NCI-H1092 treated with DMSO at 0.1 percent for 48 hours (cell line): ENCODE measurements around the gene AGPS.

Experiments used
- DNase-seq: peaks from one replicate; lab custom pipeline; 2025; lab: John Stamatoyannopoulos, UW

Gene AGPS

DNA sequence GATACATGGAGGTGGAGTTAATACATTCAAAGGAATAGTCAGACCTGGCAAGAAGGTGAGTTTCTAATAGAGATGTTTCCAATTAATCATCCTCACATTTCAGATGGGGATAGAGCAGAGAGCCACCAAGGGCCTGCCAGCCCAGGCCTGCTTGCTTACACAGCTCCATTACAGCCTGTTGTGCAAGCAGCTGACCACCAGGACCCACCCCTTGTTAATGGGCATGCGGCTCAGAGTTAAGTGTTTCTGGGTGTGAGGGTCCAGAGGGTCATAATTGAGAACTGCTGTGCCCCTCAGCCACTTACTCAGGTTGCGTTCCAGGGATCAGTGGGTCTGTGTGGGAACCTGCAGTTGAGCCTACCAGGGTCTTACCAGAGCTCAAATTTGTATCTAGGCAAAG lies 199.8 kb downstream of the AGPS start:
- DNase-seq, result no peak

DNA sequence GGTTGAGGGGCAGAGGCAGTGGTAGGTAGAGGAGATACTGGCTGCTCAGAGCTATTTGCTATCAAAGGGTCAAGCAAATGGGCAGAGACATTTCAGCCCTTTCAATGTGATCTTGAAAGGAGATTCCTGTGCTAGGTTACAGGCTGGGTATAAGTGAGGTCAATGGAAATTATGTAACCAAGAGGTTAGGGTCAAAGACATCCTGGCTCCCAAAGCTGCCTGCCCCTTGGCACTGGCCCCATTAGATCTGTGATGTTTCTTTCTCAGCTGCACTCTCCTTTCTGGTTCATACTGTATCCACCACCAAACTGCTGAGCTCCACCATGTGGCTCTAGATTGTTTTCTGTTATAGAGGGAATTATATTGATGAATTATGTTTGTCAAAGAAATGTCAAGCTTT lies 200.4 kb downstream of the AGPS start:
- no peak for DNase-seq

DNA sequence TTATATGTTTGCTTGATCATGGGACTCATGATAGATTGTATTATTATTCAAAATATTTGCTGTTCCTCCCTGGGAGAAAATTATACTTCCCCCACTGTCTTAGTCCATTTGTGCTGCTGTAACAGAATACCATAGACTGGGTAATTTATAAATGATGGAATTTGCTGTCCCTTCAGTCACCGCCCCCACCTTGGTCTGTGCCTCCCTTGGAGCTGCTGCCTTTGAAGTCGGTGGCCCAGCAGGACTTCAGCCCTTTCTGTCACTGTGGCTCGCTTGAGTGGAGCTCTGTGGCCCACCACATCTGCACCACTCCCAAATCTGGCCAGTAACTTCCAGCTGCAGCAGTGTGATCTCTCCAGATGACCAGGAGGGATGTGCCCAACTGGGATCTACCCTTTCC lies 200.8 kb downstream of the AGPS start:
- DNase-seq, result no peak
